Measurements from ENCODE around the gene LAMC2. TPM values are rescaled to one million over a fixed set of nuclear protein-coding genes. Genes with fewer than 3 reads are reported as not detected.
"Not testable (repeated sequence)": the region's sequence is repeated elsewhere in the genome, so short reads cannot be mapped to it uniquely, and the experiment has no call there.

LAMC2 gene
- total RNA-seq, result 128 and 1,305 TPM in 2 replicates

DNA sequence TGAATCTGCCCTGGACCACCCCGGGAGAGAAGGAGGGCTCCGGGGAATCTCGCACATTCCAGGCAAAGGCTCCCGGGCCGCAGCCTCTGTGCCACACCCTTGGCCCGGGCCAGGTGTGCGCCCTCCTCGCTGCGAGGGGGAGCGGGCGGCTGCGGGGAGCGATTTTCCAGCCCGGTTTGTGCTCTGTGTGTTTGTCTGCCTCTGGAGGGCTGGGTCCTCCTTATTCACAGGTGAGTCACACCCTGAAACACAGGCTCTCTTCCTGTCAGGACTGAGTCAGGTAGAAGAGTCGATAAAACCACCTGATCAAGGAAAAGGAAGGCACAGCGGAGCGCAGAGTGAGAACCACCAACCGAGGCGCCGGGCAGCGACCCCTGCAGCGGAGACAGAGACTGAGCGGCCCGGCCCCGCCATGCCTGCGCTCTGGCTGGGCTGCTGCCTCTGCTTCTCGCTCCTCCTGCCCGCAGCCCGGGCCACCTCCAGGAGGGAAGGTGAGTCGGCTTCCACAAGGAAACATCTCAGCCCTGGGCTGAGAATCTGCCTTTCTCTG lies at the start of gene LAMC2:
Gene LAMC2, plus strand, starts transcription at position 324 of the 550 bp plus-strand sequence. Its CDS starts 89 bp downstream, at position 413.
- DNase-seq (ENCODE audit: low read depth), result peak; percentile 96

DNA sequence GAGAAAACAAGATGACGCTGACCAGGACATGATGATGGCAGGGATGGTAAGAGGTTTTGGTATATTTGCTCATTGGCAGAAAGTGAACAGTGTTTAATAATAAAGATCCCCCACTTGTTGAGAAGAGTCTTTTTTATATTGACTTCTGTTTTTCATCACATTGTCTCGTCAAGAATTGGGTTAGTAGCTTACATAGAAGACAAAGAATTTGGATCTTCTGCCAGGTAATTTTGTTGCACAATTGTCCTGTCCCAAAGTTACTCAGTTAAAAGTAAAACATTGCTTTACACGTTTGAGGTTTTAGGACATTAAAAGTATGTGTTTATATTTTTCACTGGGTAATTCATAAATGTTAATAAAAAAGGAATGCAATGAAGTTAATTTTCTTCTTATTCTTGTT lies 48.3 kb upstream of the LAMC2 start:
- no peak for DNase-seq (ENCODE audit: low read depth)

DNA sequence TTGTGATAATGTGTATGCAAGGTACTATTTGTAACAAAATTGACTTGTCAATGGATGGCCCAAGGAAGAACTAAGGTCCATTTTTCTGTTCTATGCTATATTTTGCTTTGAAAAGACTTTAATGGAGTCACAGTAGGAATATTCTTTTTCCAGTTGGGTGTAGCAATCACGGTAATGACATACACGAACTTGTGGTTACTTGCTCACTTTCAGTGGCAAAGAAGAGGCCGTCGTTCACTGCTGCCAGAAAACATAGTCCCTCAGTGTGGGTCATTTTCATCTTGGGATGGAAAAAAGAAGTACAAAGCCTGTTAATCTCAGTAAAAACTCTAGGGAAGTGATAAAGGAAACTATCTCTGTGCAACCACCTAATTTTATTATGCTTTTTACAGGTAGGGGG lies 47.8 kb upstream of the LAMC2 start:
- DNase-seq (ENCODE audit: low read depth), result no peak

DNA sequence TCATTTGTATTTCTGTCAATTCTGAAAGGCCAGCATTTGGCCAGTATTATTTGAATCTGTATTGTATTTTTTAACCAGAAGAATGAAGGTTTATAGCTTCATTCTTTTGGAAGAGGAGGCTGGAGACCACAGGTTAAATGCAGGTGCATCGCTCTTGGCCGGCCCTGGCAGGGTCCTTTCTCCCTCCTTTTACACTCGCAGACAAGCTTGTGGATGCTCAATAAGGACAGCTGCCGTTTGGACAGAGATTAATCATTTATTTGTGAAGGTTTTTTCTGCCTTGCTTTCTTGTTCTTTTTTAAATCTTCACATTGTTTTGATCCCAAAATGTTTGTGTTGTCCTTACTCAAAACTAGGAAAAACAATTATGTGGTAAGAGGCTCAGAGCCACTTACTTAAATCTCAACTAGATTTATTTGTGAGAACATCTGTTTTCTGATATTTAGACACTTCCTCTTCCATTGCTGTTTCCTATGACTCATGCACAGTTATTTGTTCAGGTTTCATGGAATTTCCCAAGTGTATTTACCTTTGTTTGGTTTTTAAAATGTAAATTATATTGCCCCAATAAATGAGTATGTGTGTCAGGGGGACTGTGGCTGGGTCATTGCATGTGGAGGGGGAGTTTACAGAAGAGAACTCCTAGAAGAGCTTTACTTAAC lies 46.7 kb upstream of the LAMC2 start:
- peak; percentile 95 for DNase-seq (ENCODE audit: low read depth)

DNA sequence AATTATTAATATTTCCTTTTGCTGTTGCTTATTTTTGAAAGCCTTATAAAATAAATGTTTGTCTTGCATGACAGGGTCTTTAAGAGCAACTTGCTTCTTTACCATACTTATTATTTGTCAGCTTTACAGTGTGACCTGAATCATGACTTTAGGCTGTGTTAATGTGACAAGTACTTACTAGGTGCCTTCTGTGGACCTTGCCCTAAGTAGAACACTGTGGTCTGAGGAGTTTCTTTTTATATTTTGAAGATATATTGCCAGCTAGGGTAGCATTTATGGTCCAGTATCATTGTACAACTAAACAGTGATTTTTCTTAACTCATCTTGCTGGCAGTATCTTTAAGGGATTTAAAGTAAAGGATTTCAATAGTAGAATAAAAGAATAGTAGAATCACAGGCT lies 45.4 kb upstream of the LAMC2 start:
- DNase-seq (ENCODE audit: low read depth), result no peak

DNA sequence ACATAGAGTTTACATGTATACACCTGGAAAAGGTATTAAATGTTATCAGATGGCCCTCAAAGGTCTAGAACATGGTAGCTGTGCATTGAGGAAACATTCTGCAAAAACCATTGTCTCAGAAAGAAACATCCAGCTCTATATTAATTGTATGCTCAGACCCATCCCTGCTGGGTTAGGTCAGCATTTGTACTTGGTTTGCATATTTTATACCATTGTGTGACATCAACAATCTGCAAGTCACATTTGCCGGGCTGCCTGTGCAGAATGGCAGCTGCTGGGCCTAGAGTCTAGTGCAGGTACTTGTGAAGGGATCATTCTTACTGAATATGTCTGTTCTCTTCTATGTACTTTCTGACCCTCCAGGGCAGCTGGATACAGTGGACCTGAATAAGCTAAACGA lies 43.9 kb upstream of the LAMC2 start:
- DNase-seq (ENCODE audit: low read depth), result no peak

DNA sequence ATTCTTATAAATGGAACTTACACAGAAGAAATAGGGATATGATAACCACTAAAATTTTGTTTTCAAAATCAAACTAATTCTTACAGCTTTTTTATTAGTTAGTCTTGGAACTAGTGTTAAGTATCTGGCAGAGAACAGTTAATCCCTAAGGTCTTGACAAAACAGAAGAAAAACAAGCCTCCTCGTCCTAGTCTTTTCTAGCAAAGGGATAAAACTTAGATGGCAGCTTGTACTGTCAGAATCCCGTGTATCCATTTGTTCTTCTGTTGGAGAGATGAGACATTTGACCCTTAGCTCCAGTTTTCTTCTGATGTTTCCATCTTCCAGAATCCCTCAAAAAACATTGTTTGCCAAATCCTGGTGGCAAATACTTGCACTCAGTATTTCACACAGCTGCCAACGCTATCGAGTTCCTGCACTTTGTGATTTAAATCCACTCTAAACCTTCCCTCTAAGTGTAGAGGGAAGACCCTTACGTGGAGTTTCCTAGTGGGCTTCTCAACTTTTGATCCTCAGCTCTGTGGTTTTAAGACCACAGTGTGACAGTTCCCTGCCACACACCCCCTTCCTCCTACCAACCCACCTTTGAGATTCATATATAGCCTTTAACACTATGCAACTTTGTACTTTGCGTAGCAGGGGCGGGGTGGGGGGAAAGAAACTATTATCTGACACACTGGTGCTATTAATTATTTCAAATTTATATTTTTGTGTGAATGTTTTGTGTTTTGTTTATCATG lies 42.3 kb upstream of the LAMC2 start:
- no peak for DNase-seq (ENCODE audit: low read depth)

DNA sequence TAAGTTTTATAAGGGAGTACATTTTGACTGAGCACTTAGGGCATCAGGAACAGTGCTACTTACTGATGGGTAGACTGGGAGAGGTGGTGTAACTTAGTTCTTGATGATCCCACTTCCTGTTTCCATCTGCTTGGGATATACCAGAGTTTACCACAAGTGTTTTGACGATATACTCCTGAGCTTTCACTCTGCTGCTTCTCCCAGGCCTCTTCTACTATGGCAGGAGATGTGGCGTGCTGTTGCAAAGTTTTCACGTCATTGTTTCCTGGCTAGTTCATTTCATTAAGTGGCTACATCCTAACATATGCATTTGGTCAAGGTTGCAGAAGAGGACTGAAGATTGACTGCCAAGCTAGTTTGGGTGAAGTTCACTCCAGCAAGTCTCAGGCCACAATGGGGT lies 41.3 kb upstream of the LAMC2 start:
- no peak for DNase-seq (ENCODE audit: low read depth)

DNA sequence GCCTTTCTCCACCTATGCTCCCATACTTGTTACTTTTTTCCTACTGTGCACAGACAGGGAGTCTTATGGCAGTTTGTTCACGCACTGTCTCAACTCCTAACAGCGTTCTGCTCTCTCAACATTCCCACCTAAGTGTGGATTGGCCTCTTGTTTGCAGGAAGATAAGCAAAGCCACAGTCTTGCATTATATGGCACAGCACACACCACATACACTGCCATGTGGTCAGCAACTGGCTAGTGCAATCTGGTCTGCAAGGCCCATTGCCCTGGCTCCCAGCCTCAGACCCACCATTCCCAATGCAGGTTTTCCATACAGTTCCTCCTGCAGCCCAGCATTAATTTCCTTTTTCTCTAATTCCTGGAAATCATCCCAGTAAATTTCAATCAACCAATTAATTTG lies 38.3 kb upstream of the LAMC2 start:
- DNase-seq (ENCODE audit: low read depth), result no peak

DNA sequence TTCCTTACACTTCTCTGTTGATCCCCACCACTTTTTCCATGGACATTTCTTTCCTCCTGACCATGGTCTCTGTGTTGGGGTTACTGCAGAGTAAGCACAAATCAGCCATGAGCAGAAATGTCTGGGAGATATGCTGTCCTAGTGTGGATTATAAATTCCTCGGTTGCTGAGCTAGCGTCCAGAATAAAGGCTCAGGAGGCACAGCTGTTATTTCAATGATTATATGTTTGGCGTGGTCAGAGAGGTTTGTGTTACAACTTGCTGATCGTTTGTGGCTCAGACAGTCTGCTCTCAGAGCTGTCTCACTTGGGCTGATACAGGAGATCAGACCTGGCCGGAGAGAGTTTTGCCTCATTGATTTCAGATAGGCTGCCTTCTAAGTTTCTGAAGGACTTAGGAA lies 37.5 kb upstream of the LAMC2 start:
- DNase-seq (ENCODE audit: low read depth), result peak; percentile 38

DNA sequence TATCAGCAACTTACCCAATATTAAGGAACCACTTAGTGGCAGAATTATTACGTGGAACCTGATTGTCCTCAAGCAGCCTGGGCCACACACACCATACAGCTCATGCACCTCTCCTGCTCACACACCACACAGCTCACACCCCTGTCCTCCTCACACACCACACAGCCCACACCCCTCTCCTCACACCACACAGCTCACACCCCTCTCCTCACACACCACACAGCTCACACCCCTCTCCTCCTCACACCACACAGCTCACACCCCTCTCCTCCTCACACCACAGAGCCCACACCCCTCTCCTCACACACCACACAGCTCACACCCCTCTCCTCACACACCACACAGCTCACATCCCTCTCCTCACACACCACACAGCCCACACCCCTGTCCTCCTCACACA lies 36.8 kb upstream of the LAMC2 start:
- no peak for DNase-seq (ENCODE audit: low read depth)

DNA sequence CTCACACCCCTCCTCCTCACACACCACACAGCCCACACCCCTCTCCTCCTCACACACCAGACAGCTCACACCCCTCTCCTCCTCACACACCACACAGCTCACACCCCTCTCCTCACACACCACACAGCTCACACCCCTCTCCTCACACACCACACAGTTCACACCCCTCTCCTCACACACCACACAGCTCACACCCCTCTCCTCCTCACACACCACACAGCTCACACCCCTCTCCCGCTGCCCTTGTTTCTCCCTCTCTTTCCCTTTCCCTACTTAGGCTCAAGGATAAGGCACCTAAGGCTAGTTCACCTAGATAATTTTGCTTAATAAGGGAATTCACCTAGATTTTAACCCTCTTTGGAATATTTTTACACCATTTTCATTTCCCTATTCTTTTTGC lies 36.0 kb upstream of the LAMC2 start:
- DNase-seq (ENCODE audit: low read depth), result not testable (repeated sequence)

DNA sequence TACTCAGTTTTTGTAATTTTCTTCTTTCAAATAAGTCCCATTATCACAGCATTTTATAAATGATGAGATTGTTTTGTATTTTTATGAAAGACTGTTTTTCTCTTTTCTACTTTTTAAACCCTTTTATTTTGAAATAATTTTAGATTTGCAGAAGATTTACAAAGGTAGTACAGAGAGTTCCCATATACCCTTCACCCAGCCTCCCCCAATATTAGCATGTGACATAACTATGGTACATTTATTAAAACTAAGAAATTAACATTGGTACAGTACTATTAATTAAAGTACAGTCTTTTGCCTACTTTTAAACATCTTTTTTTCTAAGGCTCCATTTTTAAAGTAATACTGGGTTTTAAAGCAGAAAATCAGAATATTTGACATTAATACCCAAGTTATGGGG lies 35.6 kb upstream of the LAMC2 start:
- no peak for DNase-seq (ENCODE audit: low read depth)

DNA sequence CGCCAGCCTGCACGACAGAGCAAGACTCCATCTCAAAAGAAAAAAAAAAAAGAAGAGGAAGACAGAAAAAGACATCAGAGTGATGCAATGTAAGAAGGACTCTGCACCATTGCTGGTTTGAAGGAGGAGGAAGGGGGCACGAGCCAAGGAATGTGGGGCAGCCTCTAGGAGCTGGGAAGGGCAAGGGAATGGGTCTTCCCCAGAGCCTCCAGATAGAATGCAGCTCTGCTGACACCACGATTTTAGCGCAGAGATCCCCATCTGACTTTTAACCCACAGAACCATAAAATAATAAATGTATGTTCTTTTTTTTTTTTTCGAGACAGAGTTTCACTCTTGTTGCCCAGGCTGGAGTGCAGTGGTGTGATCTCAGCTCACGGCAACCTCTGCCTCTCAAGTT lies 33.9 kb upstream of the LAMC2 start:
- no peak for DNase-seq (ENCODE audit: low read depth)

DNA sequence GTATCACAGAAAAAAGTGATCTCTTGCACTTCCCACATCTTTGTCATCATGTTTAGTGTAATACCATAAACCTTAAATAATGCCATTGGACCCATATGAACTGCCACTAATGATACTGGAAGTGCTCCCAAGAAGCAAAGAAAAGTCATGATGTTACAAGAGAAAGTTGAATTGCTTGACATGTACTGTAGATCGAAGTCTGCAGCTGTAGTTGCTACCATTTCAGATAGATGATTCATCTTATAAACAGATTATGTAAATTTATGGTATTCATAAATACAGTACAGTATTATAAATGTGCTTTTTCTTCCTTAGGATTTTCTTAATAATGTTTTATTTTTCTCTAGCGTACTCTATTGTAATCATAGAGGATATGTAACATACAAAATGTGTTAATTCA lies 30.1 kb upstream of the LAMC2 start:
- no peak for DNase-seq (ENCODE audit: low read depth)

DNA sequence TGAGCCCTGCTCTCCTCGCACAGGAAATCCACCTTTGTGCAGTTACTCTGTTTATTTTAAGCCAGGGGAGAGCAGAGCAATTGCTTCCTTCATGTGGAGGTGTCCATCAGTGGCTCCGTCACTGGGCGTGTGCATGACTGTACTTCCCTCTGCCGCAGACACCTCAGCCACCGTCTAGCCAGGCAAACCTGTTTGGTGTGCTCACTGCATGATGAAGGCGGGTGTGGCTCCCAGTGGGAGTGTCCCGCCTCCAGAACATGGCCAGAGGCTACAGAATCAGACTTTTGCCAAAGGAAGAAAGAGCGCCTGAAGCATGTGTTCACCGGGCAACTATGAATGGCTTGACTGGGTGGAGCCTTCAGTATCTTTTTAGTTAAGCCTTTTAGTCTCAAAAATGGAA lies 26.1 kb upstream of the LAMC2 start:
- DNase-seq (ENCODE audit: low read depth), result peak; percentile 88

DNA sequence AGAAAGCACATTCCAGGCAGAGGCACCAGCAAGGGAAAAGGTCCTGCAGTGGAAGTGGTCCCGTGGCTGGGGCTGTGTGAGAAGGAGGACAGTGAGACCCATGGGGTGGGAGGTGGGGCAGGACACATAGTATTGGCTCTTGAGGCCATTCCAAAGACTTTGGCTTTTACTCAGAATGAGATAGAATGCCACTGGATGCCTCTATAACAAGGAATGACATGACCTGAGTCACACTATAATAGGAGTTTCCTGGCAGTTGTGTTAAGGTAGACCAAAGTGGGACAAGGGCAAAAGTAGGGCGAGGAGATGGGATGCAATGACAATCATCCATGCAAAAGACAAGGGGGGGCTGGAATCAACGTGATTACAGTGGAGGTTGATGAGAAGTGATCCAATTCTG lies 24.7 kb upstream of the LAMC2 start:
- no peak for DNase-seq (ENCODE audit: low read depth)

DNA sequence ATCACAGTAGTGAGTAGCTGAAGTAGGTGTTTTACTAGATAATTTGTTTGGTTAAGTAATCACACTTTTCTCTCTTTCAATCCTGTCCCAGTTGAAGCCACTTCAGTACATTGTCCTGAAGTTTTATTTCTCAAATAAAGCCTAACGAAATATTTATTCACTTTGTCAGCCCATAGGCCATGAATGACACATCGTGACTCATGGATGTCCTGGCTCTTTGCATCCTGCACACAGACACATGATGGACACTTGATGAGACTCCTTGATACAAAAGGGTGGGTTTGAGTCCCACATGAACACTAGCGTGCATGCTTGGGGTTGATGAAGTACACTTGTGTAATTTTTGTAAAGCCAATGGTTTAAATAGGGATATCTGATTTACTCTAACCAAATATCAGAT lies 22.7 kb upstream of the LAMC2 start:
- DNase-seq (ENCODE audit: low read depth), result peak; percentile 94

DNA sequence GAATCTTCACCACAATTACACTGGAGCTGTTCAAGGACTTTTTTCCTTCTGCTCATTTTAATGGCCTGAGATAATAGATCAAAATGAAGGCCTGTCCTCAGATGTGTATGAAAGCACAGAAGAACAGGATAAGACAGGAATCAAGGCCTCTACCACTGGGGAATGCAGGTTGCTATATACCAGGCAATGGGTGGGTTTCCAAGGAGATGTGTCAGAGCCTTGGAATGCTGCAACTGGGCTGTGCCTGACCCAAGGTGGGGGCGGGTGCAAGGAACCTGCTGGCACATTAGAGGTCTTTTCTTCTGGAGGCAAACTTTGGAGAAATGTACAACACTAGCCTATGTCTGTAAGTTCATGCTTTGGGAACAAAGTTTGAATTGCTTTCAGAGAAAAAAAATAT lies 21.7 kb upstream of the LAMC2 start:
- peak; percentile 97 for DNase-seq (ENCODE audit: low read depth)

DNA sequence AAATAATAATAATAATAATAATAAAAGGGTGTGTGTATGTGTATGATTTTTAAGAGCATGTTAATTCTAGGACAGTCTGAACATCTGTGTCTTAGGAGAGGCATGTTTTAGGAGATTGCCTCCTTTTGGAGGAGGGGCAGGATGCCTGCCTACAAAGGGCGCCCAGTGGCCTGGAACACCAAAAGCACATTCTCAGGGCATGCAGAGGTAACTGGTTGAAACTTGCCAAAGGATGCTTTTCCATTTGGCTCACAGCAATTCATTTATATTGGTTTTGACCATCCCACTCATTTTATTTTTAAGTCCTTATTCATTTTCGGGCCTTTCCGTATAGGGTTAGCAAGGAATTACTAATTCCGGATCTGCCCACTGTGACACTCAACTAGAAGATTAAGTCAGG lies 21.1 kb upstream of the LAMC2 start:
- peak; percentile 92 for DNase-seq (ENCODE audit: low read depth)

DNA sequence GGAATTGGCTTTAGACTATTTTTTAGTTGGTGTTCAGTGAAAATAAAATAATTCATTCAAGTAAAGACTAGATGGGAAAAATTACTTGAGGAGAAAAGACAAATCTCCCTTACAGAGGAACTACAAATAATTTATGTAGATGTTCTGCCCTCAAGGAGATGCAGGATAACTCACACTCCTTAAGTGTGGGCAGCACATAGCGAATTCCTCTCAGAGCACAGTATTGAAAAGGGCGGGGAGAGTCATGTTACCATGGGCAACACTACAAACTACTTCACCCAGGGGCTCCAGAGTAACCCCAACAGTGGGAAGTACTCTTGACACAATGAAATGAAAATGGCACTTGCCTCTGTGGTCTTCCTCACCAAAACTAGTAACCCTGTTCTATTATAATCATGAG lies 20.6 kb upstream of the LAMC2 start:
- DNase-seq (ENCODE audit: low read depth), result peak; percentile 72

DNA sequence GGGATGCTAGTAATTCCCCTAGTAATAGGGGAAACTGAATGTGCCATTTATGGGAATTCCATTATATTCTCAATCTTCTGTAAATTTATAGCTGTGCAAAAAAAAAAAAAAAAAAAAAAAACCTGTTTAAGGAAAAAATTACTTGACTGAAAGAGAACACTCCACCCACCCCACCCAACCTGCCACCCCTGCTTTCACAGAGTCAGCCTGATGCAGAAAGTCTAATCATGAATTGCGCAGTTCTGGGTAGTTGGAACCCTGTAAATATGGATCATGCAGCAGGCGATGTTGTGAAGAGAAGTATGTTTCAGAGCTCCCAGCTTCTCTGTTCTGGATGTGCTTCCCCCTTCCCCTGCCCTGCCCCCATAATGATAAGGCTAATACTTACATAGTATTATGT lies 19.6 kb upstream of the LAMC2 start:
- DNase-seq (ENCODE audit: low read depth), result no peak

DNA sequence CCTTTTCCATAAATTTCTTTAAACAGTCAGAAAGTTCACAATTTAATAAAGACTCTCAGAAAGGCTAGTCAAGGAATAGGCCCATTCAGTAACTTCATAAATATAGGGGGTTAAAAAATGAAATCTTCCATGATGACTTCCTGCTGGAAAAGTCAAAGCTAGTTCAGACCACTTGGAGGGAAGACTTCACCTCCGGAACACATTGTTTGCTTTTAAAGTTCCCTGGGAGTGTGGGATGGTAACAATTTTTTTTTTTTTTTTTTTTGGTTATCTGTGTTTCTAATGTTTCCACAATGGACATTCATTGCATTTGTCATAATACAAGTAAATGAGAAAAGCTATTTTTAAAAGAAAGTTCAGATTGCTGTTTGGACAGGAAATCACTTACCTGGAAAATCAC lies 18.4 kb upstream of the LAMC2 start:
- DNase-seq (ENCODE audit: low read depth), result no peak

Measured in renal cortical epithelial cell (primary cell).